A673 (cell line): ENCODE measurements around the gene IDH2. TPM values are rescaled to one million over a fixed set of nuclear protein-coding genes. Genes with fewer than 3 reads are reported as not detected.

ENCODE experiments used
- BruUV-seq: library from RNA; stranded (reverse); fragments of 400-500 nt; replicated peaks from 2 replicates; lab custom pipeline; 2021; lab: Mats Ljungman, UMichigan
- CTCF ChIA-PET: fragments of 300-600 bp; sonication (Branson Sonifier 250); formaldehyde crosslinking; loops from one replicate; lab custom pipeline; 2022; ENCODE audit warnings: antibody characterized with exemption; lab: Charles Lee
- POLR2A ChIA-PET: fragments of 300-600 bp; sonication (Branson Sonifier 250); formaldehyde crosslinking; loops from one replicate; lab custom pipeline; 2022; ENCODE audit warnings: antibody characterized with exemption; ENCODE audit not compliant: low non-redundant PET; lab: Charles Lee
- DNase-seq: peaks from one replicate; pipeline ENCODE4 v3.0.0-alpha.2; 2015; ENCODE audit warnings: low spot score
- H3K27ac ChIP-seq: fragments of 200-600 bp; sonication (generic); 2 replicates; pipeline ENCODE4 v1.5.1; 2016; ENCODE audit warnings: mixed run types, low read depth, mild to moderate bottlenecking, mixed read lengths, antibody characterized with exemption, low read length; ENCODE audit not compliant: poor library complexity, severe bottlenecking
- H3K27me3 ChIP-seq: fragments of 200-600 bp; sonication (generic); replicated peaks from 2 replicates; pipeline ENCODE4 v1.6.1; 2017; ENCODE audit warnings: mixed run types, low read depth, mild to moderate bottlenecking, mixed read lengths, antibody characterized with exemption, low read length; ENCODE audit not compliant: insufficient read depth, poor library complexity
- H3K36me3 ChIP-seq: fragments of 200-600 bp; sonication (generic); 2 replicates; pipeline ENCODE4 v1.6.1; 2016; ENCODE audit warnings: mixed run types, mild to moderate bottlenecking, mixed read lengths, antibody characterized with exemption, low read length; ENCODE audit not compliant: insufficient read depth, poor library complexity, severe bottlenecking
- H3K4me1 ChIP-seq: fragments of 200-600 bp; sonication (generic); 2 replicates; pipeline ENCODE4 v1.6.1; 2017; ENCODE audit warnings: mixed run types, mild to moderate bottlenecking, mixed read lengths, antibody characterized with exemption, low read length; ENCODE audit not compliant: insufficient read depth, poor library complexity, severe bottlenecking
- H3K4me3 ChIP-seq: fragments of 200-600 bp; sonication (generic); 2 replicates; pipeline ENCODE4 v1.5.1; 2016; ENCODE audit warnings: low read depth, mixed run types, mild to moderate bottlenecking, mixed read lengths, low read length; ENCODE audit not compliant: poor library complexity, severe bottlenecking
- H3K9me3 ChIP-seq: fragments of 200-600 bp; sonication (generic); 2 replicates; pipeline ENCODE4 v1.6.1; 2016; ENCODE audit warnings: mixed run types, low read depth, mild to moderate bottlenecking, mixed read lengths, antibody characterized with exemption, low read length; ENCODE audit not compliant: poor library complexity, severe bottlenecking
- EZH2 ChIP-seq: fragments of 200-600 bp; sonication (generic); IDR thresholded peaks from 2 replicates; pipeline ENCODE4 v1.6.1; 2017; ENCODE audit warnings: borderline replicate concordance, low read depth, mild to moderate bottlenecking, mixed read lengths, antibody characterized with exemption, low read length; ENCODE audit not compliant: poor library complexity, severe bottlenecking
- intact Hi-C: fragments of 100-400 bp; cut with micrococcal nuclease; formaldehyde crosslinking; loops from one replicate; pipeline ENCODE4 v1.10.0; 2022; ENCODE audit not compliant: unreplicated experiment
- total RNA-seq: library from RNA; stranded (reverse); gene quantifications from 2 replicates; pipeline ENCODE4 v1.2.3, GENCODE V29; 2021
- TF ChIP-seq, protein P1 (sequence below): fragments of 300-800, 200-600 bp; sonication (generic); conservative IDR thresholded peaks from 2 replicates; pipeline ENCODE4 v1.5.1; 2017; ENCODE audit warnings: low read depth, mild to moderate bottlenecking, antibody characterized with exemption, low read length, moderate library complexity, mixed read lengths

Gene IDH2
- total RNA-seq, 1 experiment from 2014 or later, result 99.0 TPM

DNA sequence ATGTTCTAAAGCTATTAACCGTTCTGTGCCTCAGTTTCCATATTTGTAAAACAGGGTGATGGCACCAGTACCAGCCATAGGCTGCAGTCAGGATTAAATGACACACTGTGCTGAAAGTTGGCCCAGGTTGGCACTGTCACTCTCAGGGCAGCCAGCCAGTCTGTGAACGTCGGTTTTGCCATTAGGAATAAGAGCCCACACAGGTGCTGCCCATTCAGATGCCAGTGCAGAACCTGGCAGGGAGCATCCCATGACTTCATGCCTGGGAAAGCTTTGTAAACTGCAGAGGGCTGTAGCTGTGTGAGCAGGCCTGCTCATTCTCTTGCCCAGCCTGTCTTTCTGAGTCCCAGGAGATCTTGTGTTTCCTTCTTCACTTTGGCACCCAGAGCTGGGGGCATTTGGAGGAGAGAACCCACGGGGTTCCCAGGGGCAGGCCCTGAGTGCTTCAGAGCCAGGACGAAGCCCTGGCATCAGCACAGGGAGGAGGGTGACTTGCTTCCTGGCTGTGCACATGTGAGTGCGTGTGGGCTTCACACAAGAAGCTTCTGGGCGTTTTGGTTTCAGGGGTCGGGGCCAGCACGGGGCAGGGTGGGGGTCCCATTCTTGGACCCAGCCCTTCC lies 54.2 kb downstream of the IDH2 start:
- POLR2A ChIA-PET, result interaction anchor here (0.7 kb wide), 1 partner anchor 1241 kb away, joined by 3 read pairs; no protein-coding TSS in a partner anchor
- BruUV-seq, result no TSS peak
- CTCF ChIA-PET, result no interaction called here
- H3K4me1 ChIP-seq, result no peaks in the 10 kb centered on the region
- no peak overlapping the region for H3K27ac ChIP-seq
- intact Hi-C loops, result no loop called here
- H3K27me3 ChIP-seq, result no peaks in the 10 kb centered on the region
- no peak for TF ChIP-seq EZH2
- TF ChIP-seq, protein P1, sequence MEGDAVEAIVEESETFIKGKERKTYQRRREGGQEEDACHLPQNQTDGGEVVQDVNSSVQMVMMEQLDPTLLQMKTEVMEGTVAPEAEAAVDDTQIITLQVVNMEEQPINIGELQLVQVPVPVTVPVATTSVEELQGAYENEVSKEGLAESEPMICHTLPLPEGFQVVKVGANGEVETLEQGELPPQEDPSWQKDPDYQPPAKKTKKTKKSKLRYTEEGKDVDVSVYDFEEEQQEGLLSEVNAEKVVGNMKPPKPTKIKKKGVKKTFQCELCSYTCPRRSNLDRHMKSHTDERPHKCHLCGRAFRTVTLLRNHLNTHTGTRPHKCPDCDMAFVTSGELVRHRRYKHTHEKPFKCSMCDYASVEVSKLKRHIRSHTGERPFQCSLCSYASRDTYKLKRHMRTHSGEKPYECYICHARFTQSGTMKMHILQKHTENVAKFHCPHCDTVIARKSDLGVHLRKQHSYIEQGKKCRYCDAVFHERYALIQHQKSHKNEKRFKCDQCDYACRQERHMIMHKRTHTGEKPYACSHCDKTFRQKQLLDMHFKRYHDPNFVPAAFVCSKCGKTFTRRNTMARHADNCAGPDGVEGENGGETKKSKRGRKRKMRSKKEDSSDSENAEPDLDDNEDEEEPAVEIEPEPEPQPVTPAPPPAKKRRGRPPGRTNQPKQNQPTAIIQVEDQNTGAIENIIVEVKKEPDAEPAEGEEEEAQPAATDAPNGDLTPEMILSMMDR, result no peak
- no peak overlapping the region for H3K4me3 ChIP-seq
- H3K9me3 ChIP-seq, result no peaks in the 10 kb centered on the region
- no peaks in the 10 kb centered on the region for H3K36me3 ChIP-seq
- no peak for DNase-seq

DNA sequence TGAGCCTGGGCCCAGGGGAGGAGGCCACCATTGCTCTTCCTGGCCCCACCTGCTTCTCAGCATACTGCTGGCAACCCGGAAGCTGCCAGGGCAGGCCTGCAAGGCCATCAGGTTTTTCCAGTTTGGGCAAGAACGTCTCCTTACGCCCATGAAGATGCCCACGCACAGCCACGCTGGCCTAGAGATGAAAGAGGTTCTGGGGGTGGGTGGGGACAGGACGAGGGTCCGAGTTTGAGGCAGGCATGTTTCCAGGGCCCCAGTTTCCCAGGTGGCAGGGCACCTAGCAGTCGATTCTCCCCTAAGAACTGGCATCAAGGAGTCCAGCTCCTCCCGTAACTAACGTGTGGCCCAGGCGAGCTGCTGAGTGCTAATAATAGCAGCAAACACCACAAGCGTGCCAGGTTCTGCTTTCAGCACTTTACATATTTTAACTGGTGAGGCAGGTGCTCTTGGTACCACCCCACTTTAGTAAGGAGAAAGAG lies 55.3 kb downstream of the IDH2 start:
- BruUV-seq, result no TSS peak
- CTCF ChIA-PET, result no interaction called here
- TF ChIP-seq, protein P1, result no peak
- no peak for TF ChIP-seq EZH2

DNA sequence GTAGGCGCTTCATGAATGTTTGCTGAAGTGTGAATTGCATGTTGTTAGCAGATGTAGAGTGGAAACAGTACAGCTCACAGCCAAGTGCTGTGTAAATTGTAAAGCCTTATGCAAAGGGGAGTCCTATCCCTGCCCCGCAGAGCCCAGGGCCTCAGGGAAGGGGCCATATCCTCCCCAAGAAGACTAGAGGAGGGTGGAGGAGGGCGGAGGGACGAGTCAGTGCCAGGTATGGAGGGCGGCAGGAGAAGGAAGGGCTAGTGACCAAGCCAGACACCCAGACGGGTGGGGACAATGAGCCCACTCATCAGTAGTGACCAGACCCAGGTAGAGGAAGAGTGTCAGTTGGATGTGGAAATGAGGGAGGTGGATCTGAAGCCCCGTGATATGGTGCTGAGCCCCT lies 56.0 kb downstream of the IDH2 start:
- intact Hi-C loops, result no loop called here
- Histone ChIP-seq H3K27me3 (no peaks in the 10 kb centered on the region), H3K36me3 (no peaks in the 10 kb centered on the region), H3K9me3 (no peaks in the 10 kb centered on the region), H3K4me3 (no peak overlapping the region), H3K27ac (no peak overlapping the region), H3K4me1 (no peaks in the 10 kb centered on the region)
- no TSS peak for BruUV-seq
- no peak for TF ChIP-seq EZH2
- TF ChIP-seq, protein P1, result no peak
- no peak for DNase-seq
- POLR2A ChIA-PET, result interaction anchor here (0.6 kb wide), 1 partner anchor 65 kb away, joined by 3 read pairs; no protein-coding TSS in a partner anchor
- CTCF ChIA-PET, result no interaction called here

More for the DNA sequence above, 55.3 kb downstream of the IDH2 start:
- POLR2A ChIA-PET, result no interaction called here
- Histone ChIP-seq H3K27me3 (no peaks in the 10 kb centered on the region), H3K27ac (no peak overlapping the region), H3K36me3 (no peaks in the 10 kb centered on the region), H3K9me3 (no peaks in the 10 kb centered on the region), H3K4me3 (no peak overlapping the region), H3K4me1 (no peaks in the 10 kb centered on the region)
- intact Hi-C loops, result no loop called here
- DNase-seq, result no peak
